B cell (primary cell): ENCODE data around the gene ESPL1.

Source experiments
- EZH2 ChIP-seq: IDR thresholded peaks from 2 replicates; pipeline ENCODE4 v1.6.1; 2012; ENCODE audit warnings: borderline replicate concordance, low read depth, mild to moderate bottlenecking, moderate library complexity, low read length; ENCODE audit not compliant: insufficient read depth, poor library complexity, severe bottlenecking
- TF ChIP-seq, protein P1 (sequence below): fragments of 200-600 bp; IDR thresholded peaks from one replicate; pipeline ENCODE4 v1.8.0; 2022; ENCODE audit warnings: antibody characterized with exemption, mild to moderate bottlenecking

DNA sequence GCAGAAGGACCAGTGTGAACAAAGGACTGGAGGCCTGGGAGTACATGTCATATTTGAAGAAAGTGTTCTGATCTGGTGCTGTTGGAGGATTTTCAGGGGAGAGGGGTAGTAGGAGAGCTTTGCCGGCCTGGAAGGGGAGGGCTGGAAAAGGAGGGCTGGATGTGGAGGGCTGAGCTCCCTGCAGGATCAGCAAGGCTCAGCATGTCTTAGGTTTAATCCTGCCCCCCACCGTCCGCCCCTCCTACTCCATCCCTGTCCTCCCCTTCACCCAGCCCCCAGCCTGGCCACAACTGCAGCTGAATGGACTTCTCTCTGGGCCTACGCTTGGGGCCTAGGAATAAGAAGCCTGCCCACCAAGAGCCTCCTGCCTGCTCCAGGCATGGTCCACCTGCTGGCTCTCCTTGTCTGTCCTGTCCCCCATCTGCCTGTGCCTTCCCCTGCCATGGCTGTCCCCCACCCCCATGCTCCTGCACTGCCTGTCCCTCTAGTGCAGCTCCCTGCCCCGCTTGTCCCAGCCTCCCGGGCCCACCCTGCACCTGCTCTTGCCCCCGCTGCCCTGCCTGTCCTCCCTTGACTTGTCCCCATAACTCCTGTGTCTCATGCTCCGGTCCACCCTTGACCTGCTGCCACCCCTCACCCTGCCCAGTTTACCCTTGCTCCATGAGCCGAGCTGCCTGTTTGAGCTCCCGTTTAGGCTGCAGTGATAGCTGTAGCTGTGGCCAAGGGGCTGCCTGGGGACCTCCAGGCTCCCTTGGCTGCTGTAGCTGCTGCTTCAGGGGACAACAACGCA lies 26.3 kb upstream of the ESPL1 start:
- no peak for TF ChIP-seq EZH2
- TF ChIP-seq, protein P1, sequence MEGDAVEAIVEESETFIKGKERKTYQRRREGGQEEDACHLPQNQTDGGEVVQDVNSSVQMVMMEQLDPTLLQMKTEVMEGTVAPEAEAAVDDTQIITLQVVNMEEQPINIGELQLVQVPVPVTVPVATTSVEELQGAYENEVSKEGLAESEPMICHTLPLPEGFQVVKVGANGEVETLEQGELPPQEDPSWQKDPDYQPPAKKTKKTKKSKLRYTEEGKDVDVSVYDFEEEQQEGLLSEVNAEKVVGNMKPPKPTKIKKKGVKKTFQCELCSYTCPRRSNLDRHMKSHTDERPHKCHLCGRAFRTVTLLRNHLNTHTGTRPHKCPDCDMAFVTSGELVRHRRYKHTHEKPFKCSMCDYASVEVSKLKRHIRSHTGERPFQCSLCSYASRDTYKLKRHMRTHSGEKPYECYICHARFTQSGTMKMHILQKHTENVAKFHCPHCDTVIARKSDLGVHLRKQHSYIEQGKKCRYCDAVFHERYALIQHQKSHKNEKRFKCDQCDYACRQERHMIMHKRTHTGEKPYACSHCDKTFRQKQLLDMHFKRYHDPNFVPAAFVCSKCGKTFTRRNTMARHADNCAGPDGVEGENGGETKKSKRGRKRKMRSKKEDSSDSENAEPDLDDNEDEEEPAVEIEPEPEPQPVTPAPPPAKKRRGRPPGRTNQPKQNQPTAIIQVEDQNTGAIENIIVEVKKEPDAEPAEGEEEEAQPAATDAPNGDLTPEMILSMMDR = no peak
